ENCODE measurements around the gene MS4A6A. TPM values are rescaled to one million over a fixed set of nuclear protein-coding genes. Genes with fewer than 3 reads are reported as not detected.
"Not testable (repeated sequence)": the region's sequence is repeated elsewhere in the genome, so short reads cannot be mapped to it uniquely, and the experiment has no call there.

The MS4A6A gene
- total and polyA plus RNA-seq, 5 experiments from 2014 or later: 1.2 to 2.6 (median 2.0) TPM; not detected in 1

- Mint-ChIP-seq H3K36me3 (peaks cover 0 to 13% (median 0%) of the 10 kb centered on the region in 3 donors), H3K27ac (no peak overlapping the region), H3K9me3 (peaks cover 0 to 30% (median 17%) of the 10 kb centered on the region in 9 donors), H3K4me1 (peaks cover 0 to 2% (median 0%) of the 10 kb centered on the region in 4 donors), H3K4me3 (no peak overlapping the region), H3K27me3 (peaks cover 0 to 13% (median 5%) of the 10 kb centered on the region in 5 donors)
- POLR2A ChIA-PET: no interaction called here
- no peak for ATAC-seq
- DNase-seq: no peak
These were observed 12.3 kb downstream of the MS4A6A start for GRCh38 chr11:60170566-60170965.

DNA sequence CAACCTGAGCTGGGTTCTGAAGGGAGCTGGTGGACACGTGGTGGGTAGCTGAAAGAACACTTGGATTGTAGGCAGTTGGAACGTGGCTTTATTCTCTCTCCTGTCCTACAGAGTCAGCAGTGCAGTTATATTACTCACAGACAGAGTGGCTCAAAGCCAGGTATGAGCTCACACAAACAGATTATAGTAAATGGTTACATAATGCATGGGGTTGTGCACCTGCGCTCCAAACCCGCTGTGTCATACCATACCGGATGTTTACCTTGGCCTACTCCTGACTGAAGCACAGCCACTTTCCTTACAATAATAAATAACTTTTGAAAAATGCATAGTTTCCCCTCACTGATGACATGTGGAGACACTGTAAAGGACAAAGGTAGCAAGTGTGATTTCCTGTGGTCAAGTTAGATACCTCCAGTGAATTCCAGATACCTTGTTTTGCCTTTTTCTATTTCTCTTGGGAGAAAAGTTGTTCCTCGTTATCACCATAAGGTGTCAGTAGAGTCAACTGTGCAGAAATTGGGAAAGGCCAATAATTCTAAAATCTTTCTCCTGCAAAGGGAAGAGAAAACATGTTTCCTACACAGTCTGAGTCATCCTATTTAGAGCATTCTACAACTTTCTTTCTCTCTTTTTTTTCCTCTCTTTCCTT lies 13.5 kb downstream of the MS4A6A start:
- H3K4me3 Mint-ChIP-seq: no peak overlapping the region
- H3K27ac Mint-ChIP-seq: no peak overlapping the region
- peaks cover 0 to 6% (median 3%) of the 10 kb centered on the region in 5 donors for H3K27me3 Mint-ChIP-seq
- ATAC-seq: no peak
- peaks cover 0 to 30% (median 17%) of the 10 kb centered on the region in 9 donors for H3K9me3 Mint-ChIP-seq
- H3K4me1 Mint-ChIP-seq: peaks cover 0 to 2% (median 0%) of the 10 kb centered on the region in 4 donors
- DNase-seq: peak in 1 of 10 donors; percentile 4
- POLR2A ChIA-PET: no interaction called here
- peaks cover 0 to 13% (median 0%) of the 10 kb centered on the region in 3 donors for H3K36me3 Mint-ChIP-seq

GRCh38 chr11:60168306-60168705 lies 14.6 kb downstream of the MS4A6A start:
- POLR2A ChIA-PET: no interaction called here
- H3K36me3 Mint-ChIP-seq: peaks cover 0 to 13% (median 0%) of the 10 kb centered on the region in 3 donors
- H3K4me1 Mint-ChIP-seq: peaks cover 0 to 2% (median 0%) of the 10 kb centered on the region in 4 donors
- H3K9me3 Mint-ChIP-seq: peaks cover 0 to 30% (median 17%) of the 10 kb centered on the region in 9 donors
- peaks cover 3 to 8% (median 8%) of the 10 kb centered on the region in 5 donors for H3K27me3 Mint-ChIP-seq
- ATAC-seq: no peak
- H3K4me3 Mint-ChIP-seq: no peak overlapping the region
- peak overlapping the region in 1 of 10 donors; percentile 70 for H3K27ac Mint-ChIP-seq
- no peak for DNase-seq

- POLR2A ChIA-PET: no interaction called here
- no peak for DNase-seq
- Mint-ChIP-seq H3K27me3 (peaks cover 1 to 22% (median 8%) of the 10 kb centered on the region in 5 donors), H3K36me3 (peaks cover 0 to 13% (median 0%) of the 10 kb centered on the region in 3 donors), H3K4me1 (peaks cover 0 to 2% (median 0%) of the 10 kb centered on the region in 4 donors), H3K27ac (no peak overlapping the region), H3K4me3 (no peak overlapping the region), H3K9me3 (peaks cover 0 to 28% (median 15%) of the 10 kb centered on the region in 9 donors)
- ATAC-seq: no peak
These were observed 16.9 kb downstream of the MS4A6A start for GRCh38 chr11:60165951-60166350.

GRCh38 chr11:60165538-60165937 lies 17.3 kb downstream of the MS4A6A start:
- POLR2A ChIA-PET: no interaction called here
- peaks cover 0 to 24% (median 15%) of the 10 kb centered on the region in 9 donors for H3K9me3 Mint-ChIP-seq
- H3K4me1 Mint-ChIP-seq: peaks cover 0 to 2% (median 0%) of the 10 kb centered on the region in 4 donors
- H3K27ac Mint-ChIP-seq: no peak overlapping the region
- no peak for ATAC-seq
- H3K27me3 Mint-ChIP-seq: peaks cover 0 to 22% (median 8%) of the 10 kb centered on the region in 5 donors
- no peak overlapping the region for H3K4me3 Mint-ChIP-seq
- no peak for DNase-seq
- H3K36me3 Mint-ChIP-seq: peaks cover 0 to 13% (median 0%) of the 10 kb centered on the region in 3 donors

GRCh38 chr11:60164550-60165075 lies 18.3 kb downstream of the MS4A6A start:
- POLR2A ChIA-PET: no interaction called here

GRCh38 chr11:60161766-60162165 lies 21.1 kb downstream of the MS4A6A start:
- POLR2A ChIA-PET: no interaction called here
- H3K36me3 Mint-ChIP-seq: no peaks in the 10 kb centered on the region
- peaks cover 0 to 2% (median 0%) of the 10 kb centered on the region in 4 donors for H3K4me1 Mint-ChIP-seq
- DNase-seq (no peak), ATAC-seq (no peak)
- H3K27ac Mint-ChIP-seq: no peak overlapping the region
- H3K27me3 Mint-ChIP-seq: peaks cover 2 to 30% (median 11%) of the 10 kb centered on the region in 5 donors
- peaks cover 0 to 6% (median 0%) of the 10 kb centered on the region in 9 donors for H3K9me3 Mint-ChIP-seq
- H3K4me3 Mint-ChIP-seq: no peak overlapping the region

More at GRCh38 chr11:60164550-60165075, 18.3 kb downstream of the MS4A6A start:
- H3K27ac Mint-ChIP-seq: no peak overlapping the region
- H3K4me3 Mint-ChIP-seq: no peak overlapping the region
- DNase-seq (no peak), ATAC-seq (no peak)
- peaks cover 0 to 7% (median 0%) of the 10 kb centered on the region in 3 donors for H3K36me3 Mint-ChIP-seq
- peaks cover 0 to 30% (median 8%) of the 10 kb centered on the region in 5 donors for H3K27me3 Mint-ChIP-seq
- peaks cover 0 to 15% (median 9%) of the 10 kb centered on the region in 9 donors for H3K9me3 Mint-ChIP-seq
- peaks cover 0 to 2% (median 0%) of the 10 kb centered on the region in 4 donors for H3K4me1 Mint-ChIP-seq

GRCh38 chr11:60161107-60161506 lies 21.8 kb downstream of the MS4A6A start:
- no peak overlapping the region for H3K27ac Mint-ChIP-seq
- H3K4me1 Mint-ChIP-seq: peaks cover 0 to 2% (median under 1%) of the 10 kb centered on the region in 4 donors
- DNase-seq (no peak), ATAC-seq (no peak)
- POLR2A ChIA-PET: no interaction called here
- no peak overlapping the region for H3K4me3 Mint-ChIP-seq
- H3K9me3 Mint-ChIP-seq: peaks cover 0 to 6% (median 0%) of the 10 kb centered on the region in 9 donors
- H3K36me3 Mint-ChIP-seq: no peaks in the 10 kb centered on the region
- peaks cover 2 to 30% (median 11%) of the 10 kb centered on the region in 5 donors for H3K27me3 Mint-ChIP-seq

DNA sequence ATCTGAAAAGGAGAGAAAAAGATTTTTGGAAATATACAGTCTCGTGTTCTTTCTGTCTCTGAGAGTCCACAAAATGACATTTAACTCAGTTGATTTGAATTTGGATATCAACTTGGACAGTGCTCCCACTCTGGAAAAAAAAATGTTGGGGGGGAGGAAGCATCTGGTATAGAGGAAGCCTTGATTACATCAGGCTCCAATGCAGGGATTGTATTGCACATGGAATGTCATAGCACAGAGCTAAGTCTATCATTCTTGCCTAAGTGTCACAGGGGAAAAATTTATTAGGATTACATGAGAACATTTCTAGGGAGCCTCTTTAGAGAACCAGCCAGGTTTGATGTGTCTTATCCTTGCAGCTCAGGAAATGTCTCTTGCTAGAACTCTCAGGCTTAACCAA lies 23.0 kb downstream of the MS4A6A start:
- no peak for ATAC-seq
- H3K27ac Mint-ChIP-seq: no peak overlapping the region

GRCh38 chr11:60159284-60159683 lies 23.6 kb downstream of the MS4A6A start:
- no peak overlapping the region for H3K4me3 Mint-ChIP-seq
- peaks cover 0 to 6% (median 0%) of the 10 kb centered on the region in 9 donors for H3K9me3 Mint-ChIP-seq
- POLR2A ChIA-PET: no interaction called here
- no peak overlapping the region for H3K27ac Mint-ChIP-seq
- H3K36me3 Mint-ChIP-seq: no peaks in the 10 kb centered on the region
- no peak for ATAC-seq
- peaks cover 2 to 30% (median 11%) of the 10 kb centered on the region in 5 donors for H3K27me3 Mint-ChIP-seq
- DNase-seq: no peak
- H3K4me1 Mint-ChIP-seq: peaks cover 0 to 6% (median under 1%) of the 10 kb centered on the region in 4 donors

More for the DNA sequence above, 23.0 kb downstream of the MS4A6A start:
- Mint-ChIP-seq H3K9me3 (peaks cover 0 to 6% (median 0%) of the 10 kb centered on the region in 9 donors), H3K4me1 (peaks cover 0 to 6% (median under 1%) of the 10 kb centered on the region in 4 donors), H3K27me3 (peaks cover 2 to 30% (median 11%) of the 10 kb centered on the region in 5 donors), H3K36me3 (no peaks in the 10 kb centered on the region), H3K4me3 (no peak overlapping the region)
- no peak for DNase-seq
- POLR2A ChIA-PET: no interaction called here

GRCh38 chr11:60158636-60159035 lies 24.2 kb downstream of the MS4A6A start:
- POLR2A ChIA-PET: no interaction called here
- no peak for DNase-seq
- peaks cover 2 to 24% (median 7%) of the 10 kb centered on the region in 5 donors for H3K27me3 Mint-ChIP-seq
- peaks cover 0 to 6% (median 0%) of the 10 kb centered on the region in 9 donors for H3K9me3 Mint-ChIP-seq
- no peak overlapping the region for H3K4me3 Mint-ChIP-seq
- ATAC-seq: no peak
- peaks cover 0 to 6% (median under 1%) of the 10 kb centered on the region in 4 donors for H3K4me1 Mint-ChIP-seq
- no peaks in the 10 kb centered on the region for H3K36me3 Mint-ChIP-seq
- no peak overlapping the region for H3K27ac Mint-ChIP-seq

- DNase-seq: no peak
These were observed 27.0 kb downstream of the MS4A6A start for GRCh38 chr11:60155931-60156330.

GRCh38 chr11:60152727-60153126 lies 30.2 kb downstream of the MS4A6A start:
- DNase-seq, H3K36me3 Mint-ChIP-seq, H3K4me1 Mint-ChIP-seq, POLR2A ChIA-PET, H3K27ac Mint-ChIP-seq, H3K27me3 Mint-ChIP-seq, H3K4me3 Mint-ChIP-seq, ATAC-seq: not testable (repeated sequence)
- H3K9me3 Mint-ChIP-seq: peaks cover 0 to 16% (median 2%) of the 10 kb centered on the region in 9 donors

More at GRCh38 chr11:60155931-60156330, 27.0 kb downstream of the MS4A6A start:
- peaks cover 0 to 6% (median under 1%) of the 10 kb centered on the region in 4 donors for H3K4me1 Mint-ChIP-seq
- POLR2A ChIA-PET: no interaction called here
- H3K36me3 Mint-ChIP-seq: peaks cover 0 to 1% (median 0%) of the 10 kb centered on the region in 3 donors
- H3K27ac Mint-ChIP-seq: no peak overlapping the region
- peaks cover 0 to 15% (median 2%) of the 10 kb centered on the region in 9 donors for H3K9me3 Mint-ChIP-seq
- H3K4me3 Mint-ChIP-seq: no peak overlapping the region
- peaks cover 0 to 8% (median 5%) of the 10 kb centered on the region in 5 donors for H3K27me3 Mint-ChIP-seq
- no peak for ATAC-seq

All from naive thymus-derived CD8-positive, alpha-beta T cell (primary cell).